Measurements from ENCODE around the gene ZNF207. TPM values are rescaled to one million over a fixed set of nuclear protein-coding genes. Genes with fewer than 3 reads are reported as not detected.
A peak's percentile ranks its signal among the peaks of the same experiment; 100 is the strongest.

The ZNF207 gene
- total and polyA plus RNA-seq, 9 of the 15 experiments (the other 6 are each of a cell fraction or from before 2014, with no cell fraction given) = 123 to 370 (median 250) TPM

DNA sequence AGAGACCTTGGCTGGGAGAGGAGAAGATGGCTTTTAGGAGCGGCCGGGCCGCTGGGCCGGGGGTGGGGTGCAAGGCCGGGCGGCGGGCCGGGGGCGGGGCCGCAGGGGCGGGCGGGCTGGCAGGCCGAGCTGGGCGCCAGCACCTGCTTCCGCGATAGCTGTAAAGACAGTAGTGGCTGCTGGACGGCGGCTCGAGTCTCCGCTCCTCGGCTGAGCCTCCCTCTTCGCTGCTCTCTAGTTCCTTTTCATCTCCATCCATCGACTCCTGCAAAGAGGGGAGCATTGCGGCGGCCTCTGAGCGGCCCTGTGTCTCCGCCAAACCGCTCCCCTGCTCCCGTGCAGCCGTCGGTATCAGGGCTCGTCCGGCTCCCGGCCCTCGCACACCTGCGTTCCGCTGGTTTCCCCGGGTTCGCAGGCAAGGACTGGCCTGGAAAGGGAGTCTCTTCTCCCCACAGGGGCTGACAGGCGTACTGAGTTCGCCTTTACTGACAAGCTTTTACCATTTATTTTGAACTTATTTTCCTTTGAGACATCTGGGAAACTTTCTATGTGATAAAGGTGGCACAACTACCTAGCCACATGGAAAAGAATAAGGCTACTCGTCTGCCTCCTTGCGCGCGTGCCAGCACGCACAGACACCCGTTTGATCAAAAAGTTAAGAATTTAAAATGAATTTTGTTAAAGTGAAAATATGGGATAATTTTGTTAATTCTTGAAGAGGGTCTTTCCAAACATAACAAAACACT, 7.9 kb upstream of the ZNF207 start, which contains the start of gene C17orf75 (continued):
- TF ChIP-seq ZNF280A (IDR thresholded peaks at IDR 0.05; ENCODE audit: low read depth, partially characterized antibody) (no peak), KLF10 (CRISPR knock-in tag; IDR thresholded peaks at IDR 0.05) (no peak), CHCHD3 (CRISPR knock-in tag; IDR thresholded peaks at IDR 0.05) (no peak), BDP1 (IDR thresholded peaks at IDR 0.05; ENCODE audit: insufficient read depth, insufficient read length) (no peak), ZBTB9 (CRISPR knock-in tag; IDR thresholded peaks at IDR 0.05) (peak; percentile 66; the same call in 1 of the 2 replicates), ZBED1 (IDR thresholded peaks at IDR 0.05) (no peak), PTTG1 (tag; IDR thresholded peaks at IDR 0.05; ENCODE audit: low read depth) (no peak), STAT5A (IDR thresholded peaks at IDR 0.05; ENCODE audit: borderline replicate concordance, low read length) (no peak; the same call in 1 of the 2 replicates), ZNF696 (CRISPR knock-in tag; conservative IDR thresholded peaks at IDR 0.05) (no peak)
- TF ChIP-seq, protein P1, sequence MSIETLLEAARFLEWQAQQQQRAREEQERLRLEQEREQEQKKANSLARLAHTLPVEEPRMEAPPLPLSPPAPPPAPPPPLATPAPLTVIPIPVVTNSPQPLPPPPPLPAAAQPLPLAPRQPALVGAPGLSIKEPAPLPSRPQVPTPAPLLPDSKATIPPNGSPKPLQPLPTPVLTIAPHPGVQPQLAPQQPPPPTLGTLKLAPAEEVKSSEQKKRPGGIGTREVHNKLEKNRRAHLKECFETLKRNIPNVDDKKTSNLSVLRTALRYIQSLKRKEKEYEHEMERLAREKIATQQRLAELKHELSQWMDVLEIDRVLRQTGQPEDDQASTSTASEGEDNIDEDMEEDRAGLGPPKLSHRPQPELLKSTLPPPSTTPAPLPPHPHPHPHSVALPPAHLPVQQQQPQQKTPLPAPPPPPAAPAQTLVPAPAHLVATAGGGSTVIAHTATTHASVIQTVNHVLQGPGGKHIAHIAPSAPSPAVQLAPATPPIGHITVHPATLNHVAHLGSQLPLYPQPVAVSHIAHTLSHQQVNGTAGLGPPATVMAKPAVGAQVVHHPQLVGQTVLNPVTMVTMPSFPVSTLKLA (conservative IDR thresholded peaks at IDR 0.05) = peak; percentile 67 to 85
- TF ChIP-seq, protein P2, sequence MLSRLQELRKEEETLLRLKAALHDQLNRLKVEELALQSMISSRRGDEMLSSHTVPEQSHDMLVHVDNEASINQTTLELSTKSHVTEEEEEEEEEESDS (CRISPR knock-in tag; IDR thresholded peaks at IDR 0.05) = no peak
